Activated B cell treated with CpG ODN at 0.5 μM for 24 hours (primary cell): ENCODE measurements around the gene RNU6-9. TPM values are rescaled to one million over a fixed set of nuclear protein-coding genes. Genes with fewer than 3 reads are reported as not detected.
"Not testable (repeated sequence)": the region's sequence is repeated elsewhere in the genome, so short reads cannot be mapped to it uniquely, and the experiment has no call there.

Experiments used
- ATAC-seq: fragments of 200-7000 bp; cut with Tn5 transposase; one replicate; pipeline ENCODE4 v1.10.0; 2021; ENCODE audit warnings: low read depth, mild to moderate bottlenecking, moderate library complexity
- CTCF ChIA-PET: fragments of 350-600 bp; sonication (Branson Sonifier 250); formaldehyde crosslinking; loops from one replicate; lab custom pipeline; 2021; ENCODE audit warnings: antibody characterized with exemption; lab: Charles Lee
- POLR2A ChIA-PET: fragments of 350-600 bp; sonication (Branson Sonifier 250); formaldehyde crosslinking; loops from one replicate; lab custom pipeline; 2021; ENCODE audit warnings: antibody characterized with exemption; lab: Charles Lee
- DNase-seq: peaks from one replicate; pipeline ENCODE4 v3.0.0; 2022
- H3K27ac Mint-ChIP-seq: one replicate; pipeline ENCODE4 v1.8.0; 2020; ENCODE audit warnings: mixed read lengths
- H3K27me3 Mint-ChIP-seq: one replicate; pipeline ENCODE4 v1.8.0; 2021; ENCODE audit warnings: mixed read lengths
- H3K36me3 Mint-ChIP-seq: one replicate; pipeline ENCODE4 v1.8.0; 2021; ENCODE audit warnings: low read depth, mixed read lengths
- H3K4me1 Mint-ChIP-seq: one replicate; pipeline ENCODE4 v1.8.0; 2021; ENCODE audit warnings: mixed read lengths
- H3K4me3 Mint-ChIP-seq: one replicate; pipeline ENCODE4 v1.8.0; 2020; ENCODE audit warnings: mild to moderate bottlenecking, mixed read lengths
- H3K9me3 Mint-ChIP-seq: one replicate; pipeline ENCODE4 v1.8.0; 2020; ENCODE audit warnings: mixed read lengths
- intact Hi-C: fragments of 100-400 bp; cut with micrococcal nuclease; formaldehyde crosslinking; loops from one replicate; pipeline ENCODE4 v1.15.1; 2024
- total RNA-seq: library from RNA; stranded (reverse); gene quantifications from 2 replicates; pipeline ENCODE4 v1.2.3, GENCODE V29; 2022
- TF ChIP-seq, protein P1 (sequence below): fragments of 200-600 bp; IDR thresholded peaks from one replicate; pipeline ENCODE4 v1.8.0; 2022; ENCODE audit warnings: antibody characterized with exemption, mild to moderate bottlenecking

RNU6-9 gene
- total RNA-seq, 1 donor from 2014 or later: not detected

DNA sequence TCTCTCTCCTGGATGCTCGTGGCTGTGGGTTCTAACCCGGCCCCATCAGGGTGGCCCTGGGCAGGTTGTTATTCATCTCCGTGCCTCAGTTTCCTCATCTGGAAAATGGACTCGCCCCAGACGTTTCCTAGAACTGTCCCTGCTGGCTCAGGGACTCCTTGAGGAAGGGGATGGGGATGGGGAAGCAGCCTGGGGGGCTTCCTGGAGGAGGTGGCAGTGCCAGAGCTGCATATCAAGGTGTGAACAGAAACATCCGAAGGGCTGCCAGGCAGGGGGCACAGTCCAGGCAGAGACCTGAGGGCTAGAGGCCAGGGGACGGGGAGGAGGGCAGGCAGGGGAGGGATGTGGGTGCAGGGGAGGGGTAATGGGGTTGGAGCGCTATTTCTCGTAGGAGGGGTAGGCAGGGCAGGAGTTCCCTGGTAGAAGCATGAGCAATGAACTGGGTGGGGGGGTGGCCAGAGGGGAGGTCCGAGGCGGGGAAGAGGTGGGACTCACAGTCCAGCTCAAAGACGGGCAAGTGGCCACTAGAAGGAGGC is 44.8 kb upstream of the RNU6-9 start:
- H3K4me3 Mint-ChIP-seq: no peak overlapping the region
- TF ChIP-seq, protein P1, sequence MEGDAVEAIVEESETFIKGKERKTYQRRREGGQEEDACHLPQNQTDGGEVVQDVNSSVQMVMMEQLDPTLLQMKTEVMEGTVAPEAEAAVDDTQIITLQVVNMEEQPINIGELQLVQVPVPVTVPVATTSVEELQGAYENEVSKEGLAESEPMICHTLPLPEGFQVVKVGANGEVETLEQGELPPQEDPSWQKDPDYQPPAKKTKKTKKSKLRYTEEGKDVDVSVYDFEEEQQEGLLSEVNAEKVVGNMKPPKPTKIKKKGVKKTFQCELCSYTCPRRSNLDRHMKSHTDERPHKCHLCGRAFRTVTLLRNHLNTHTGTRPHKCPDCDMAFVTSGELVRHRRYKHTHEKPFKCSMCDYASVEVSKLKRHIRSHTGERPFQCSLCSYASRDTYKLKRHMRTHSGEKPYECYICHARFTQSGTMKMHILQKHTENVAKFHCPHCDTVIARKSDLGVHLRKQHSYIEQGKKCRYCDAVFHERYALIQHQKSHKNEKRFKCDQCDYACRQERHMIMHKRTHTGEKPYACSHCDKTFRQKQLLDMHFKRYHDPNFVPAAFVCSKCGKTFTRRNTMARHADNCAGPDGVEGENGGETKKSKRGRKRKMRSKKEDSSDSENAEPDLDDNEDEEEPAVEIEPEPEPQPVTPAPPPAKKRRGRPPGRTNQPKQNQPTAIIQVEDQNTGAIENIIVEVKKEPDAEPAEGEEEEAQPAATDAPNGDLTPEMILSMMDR: no peak
- no peaks in the 10 kb centered on the region for H3K36me3 Mint-ChIP-seq
- ChIA-PET CTCF (no interaction called here), POLR2A (no interaction called here)
- H3K9me3 Mint-ChIP-seq: no peaks in the 10 kb centered on the region
- peaks cover 43% of the 10 kb centered on the region for H3K27me3 Mint-ChIP-seq
- ATAC-seq: no peak
- H3K27ac Mint-ChIP-seq: no peak overlapping the region
- peaks cover 11% of the 10 kb centered on the region for H3K4me1 Mint-ChIP-seq
- intact Hi-C loops: no loop called here
- DNase-seq: no peak

DNA sequence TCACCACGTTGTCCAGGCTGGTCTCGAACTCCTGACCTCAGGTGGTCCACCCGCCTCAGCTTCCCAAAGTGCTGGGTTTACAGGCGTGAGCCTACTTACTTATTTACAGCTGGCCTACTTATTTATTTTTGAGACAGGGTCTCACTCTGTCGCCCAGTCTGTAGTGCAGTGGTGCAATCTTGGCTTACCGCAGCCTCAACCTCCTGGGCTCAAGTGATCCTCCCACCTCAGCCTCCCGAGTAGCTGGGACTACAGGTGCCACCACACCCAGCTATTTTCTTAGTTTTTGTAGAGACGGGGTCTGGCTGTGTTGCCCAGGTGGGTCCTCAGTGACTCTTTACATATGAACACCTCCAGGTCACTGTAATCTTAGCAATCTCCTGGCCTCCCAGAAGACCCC is 44.1 kb upstream of the RNU6-9 start:
- DNase-seq, ATAC-seq, POLR2A ChIA-PET, H3K4me3 Mint-ChIP-seq, H3K27ac Mint-ChIP-seq, H3K9me3 Mint-ChIP-seq, H3K36me3 Mint-ChIP-seq, intact Hi-C loops, CTCF ChIA-PET: not testable (repeated sequence)
- Mint-ChIP-seq H3K27me3 (peaks cover 43% of the 10 kb centered on the region), H3K4me1 (peaks cover 11% of the 10 kb centered on the region)

DNA sequence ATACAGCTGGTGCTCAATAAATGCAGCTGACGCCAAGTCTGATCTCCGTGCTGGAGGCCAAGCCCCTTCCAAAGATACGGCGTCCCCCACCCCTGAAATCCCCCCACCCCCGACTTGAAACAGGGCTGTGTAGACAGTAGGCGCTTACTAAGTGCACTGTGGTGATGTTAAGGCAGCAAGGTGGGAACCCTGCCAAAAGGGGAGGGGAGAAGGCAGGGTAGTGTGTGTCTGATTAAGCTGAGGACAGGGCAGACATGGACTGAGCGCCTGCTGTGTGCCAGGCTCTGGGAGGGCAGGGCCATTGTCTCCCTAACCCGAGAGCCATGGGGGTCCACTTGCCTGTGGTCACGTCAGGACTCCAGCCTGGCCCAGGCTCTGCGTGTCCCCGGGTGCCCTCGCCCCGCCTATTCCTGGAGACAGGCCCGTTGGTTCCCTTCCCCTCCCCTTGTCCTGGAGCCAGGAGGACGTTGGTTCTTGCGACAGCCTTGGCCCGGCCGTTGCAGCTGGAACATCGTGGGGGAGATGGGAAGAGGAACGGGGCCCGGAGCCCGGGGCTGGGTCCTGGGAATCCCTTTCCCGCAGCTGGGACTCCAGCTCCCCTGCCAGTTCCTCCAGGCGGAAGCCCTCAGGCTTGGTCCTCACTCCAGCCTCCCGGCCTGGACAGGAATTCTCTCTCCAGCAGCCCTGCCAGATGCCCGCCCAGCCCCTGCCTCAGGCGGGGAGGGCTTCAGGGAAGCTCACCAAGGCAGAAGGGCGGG is 42.9 kb upstream of the RNU6-9 start:
- no peak for DNase-seq
- Mint-ChIP-seq H3K27me3 (peaks cover 35% of the 10 kb centered on the region), H3K27ac (no peak overlapping the region), H3K4me1 (peaks cover 5% of the 10 kb centered on the region), H3K36me3 (no peaks in the 10 kb centered on the region), H3K9me3 (no peaks in the 10 kb centered on the region), H3K4me3 (no peak overlapping the region)
- ChIA-PET POLR2A (no interaction called here), CTCF (no interaction called here)
- TF ChIP-seq, protein P1: no peak
- ATAC-seq: no peak
- intact Hi-C loops: no loop called here

DNA sequence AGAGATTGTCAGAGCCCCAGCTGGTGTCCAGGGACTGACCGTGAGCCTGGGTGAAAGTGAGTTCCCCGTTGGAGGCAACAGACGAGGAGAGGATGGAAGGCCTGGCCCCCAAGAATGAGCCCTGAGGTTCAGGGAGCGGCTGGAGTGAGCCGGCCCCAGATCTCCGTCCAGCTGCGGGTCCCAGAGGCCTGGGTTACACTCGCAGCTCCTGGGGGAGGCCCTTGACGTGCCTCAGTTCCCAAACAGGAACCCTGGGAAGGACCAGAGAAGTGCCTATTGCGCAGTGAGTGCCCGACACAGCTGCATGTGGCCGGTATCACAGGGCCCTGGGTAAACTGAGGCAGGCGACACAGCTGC is 42.3 kb upstream of the RNU6-9 start:
- Mint-ChIP-seq H3K4me1 (no peaks in the 10 kb centered on the region), H3K36me3 (no peaks in the 10 kb centered on the region), H3K9me3 (no peaks in the 10 kb centered on the region), H3K27me3 (peaks cover 31% of the 10 kb centered on the region), H3K27ac (no peak overlapping the region), H3K4me3 (no peak overlapping the region)
- intact Hi-C loops: no loop called here
- no peak for ATAC-seq
- DNase-seq: no peak
- POLR2A ChIA-PET: no interaction called here
- CTCF ChIA-PET: no interaction called here
- TF ChIP-seq, protein P1: no peak

DNA sequence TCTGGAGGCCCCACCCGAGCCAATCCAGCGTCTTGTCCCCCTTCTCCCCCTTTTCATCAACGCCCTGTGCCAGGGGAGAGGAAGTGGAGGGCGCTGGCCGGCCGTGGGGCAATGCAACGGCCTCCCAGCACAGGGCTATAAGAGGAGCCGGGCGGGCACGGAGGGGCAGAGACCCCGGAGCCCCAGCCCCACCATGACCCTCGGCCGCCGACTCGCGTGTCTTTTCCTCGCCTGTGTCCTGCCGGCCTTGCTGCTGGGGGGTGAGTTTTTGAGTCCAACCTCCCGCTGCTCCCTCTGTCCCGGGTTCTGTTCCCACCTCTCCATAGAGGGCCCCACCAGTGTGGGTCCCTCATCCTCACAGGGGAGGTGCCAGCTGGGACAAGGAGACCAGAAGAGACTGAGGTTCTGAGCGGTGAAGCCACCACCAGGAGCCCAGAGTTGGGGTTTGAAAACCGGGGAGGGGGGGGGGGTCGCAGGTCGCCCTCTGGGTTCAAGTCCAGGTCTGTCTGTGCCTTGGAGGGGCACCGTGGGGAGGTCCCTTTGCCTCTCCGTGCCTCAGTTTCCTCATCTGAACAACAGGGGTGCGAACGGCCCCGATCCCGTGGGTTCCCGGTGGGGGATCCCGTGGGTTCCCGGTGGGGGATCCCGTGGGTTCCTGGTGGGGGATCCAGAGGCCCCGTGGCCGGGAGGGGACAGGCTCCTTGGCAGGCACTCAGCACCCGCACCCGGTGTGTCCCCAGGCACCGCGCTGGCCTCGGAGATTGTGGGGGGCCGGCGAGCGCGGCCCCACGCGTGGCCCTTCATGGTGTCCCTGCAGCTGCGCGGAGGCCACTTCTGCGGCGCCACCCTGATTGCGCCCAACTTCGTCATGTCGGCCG is 40.9 kb upstream of the RNU6-9 start, which contains the start of gene ELANE:
Gene ELANE, plus strand, starts transcription at position 168 of the 878 bp plus-strand sequence. Its CDS starts 26 bp downstream, at position 194.
- Mint-ChIP-seq H3K4me1 (peaks cover 2% of the 10 kb centered on the region), H3K27me3 (peaks cover 21% of the 10 kb centered on the region), H3K27ac (no peak within 1 kb of the TSS), H3K9me3 (no peaks in the 10 kb centered on the region), H3K4me3 (no peak within 1 kb of the TSS), H3K36me3 (no peaks in the 10 kb centered on the region)
- intact Hi-C loops: no loop called here
- ATAC-seq: no peak
- TF ChIP-seq, protein P1: no peak
- CTCF ChIA-PET: no interaction called here
- POLR2A ChIA-PET: interaction anchor here (0.6 kb wide), 1 partner anchor 66 kb away, joined by 3 read pairs; no protein-coding TSS in a partner anchor
- DNase-seq: no peak
